ENCODE measurements around the gene SLX4IP.

Gene SLX4IP

DNA sequence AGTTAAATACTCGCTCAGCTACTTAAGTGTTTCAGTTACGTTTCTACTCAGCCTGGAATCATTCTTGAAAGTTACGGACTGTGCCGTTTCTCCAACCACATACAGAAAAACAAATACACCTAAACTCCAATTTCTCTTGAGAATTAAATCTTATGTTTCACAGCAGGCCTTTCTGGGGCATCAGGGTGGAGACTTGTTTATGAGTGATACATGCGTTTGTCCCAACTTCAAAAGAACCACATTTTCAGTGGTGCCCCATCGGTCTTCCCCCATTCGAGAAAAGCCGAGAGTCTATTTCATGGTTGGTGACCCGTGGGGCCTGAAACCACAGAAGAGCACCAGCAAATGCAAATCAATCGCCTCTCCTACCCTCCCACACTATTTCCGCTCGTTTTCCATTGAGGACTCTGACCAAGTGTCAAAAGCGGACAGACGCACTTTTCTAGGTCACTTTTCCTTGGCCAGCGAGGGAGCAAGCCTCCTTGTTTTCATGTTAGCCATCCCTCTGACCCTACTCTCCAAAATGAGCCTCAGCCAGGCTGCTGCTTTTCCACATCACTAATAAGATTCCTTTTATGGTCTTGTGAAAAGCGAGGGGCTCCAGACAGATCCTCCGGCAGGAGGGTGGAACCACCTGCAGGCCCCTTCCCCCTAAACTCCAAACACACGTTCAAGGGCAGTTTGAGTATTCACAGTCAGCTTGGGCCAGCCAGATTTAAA lies 235.6 kb downstream of the SLX4IP start:
- DNase-seq, result no peak

DNA sequence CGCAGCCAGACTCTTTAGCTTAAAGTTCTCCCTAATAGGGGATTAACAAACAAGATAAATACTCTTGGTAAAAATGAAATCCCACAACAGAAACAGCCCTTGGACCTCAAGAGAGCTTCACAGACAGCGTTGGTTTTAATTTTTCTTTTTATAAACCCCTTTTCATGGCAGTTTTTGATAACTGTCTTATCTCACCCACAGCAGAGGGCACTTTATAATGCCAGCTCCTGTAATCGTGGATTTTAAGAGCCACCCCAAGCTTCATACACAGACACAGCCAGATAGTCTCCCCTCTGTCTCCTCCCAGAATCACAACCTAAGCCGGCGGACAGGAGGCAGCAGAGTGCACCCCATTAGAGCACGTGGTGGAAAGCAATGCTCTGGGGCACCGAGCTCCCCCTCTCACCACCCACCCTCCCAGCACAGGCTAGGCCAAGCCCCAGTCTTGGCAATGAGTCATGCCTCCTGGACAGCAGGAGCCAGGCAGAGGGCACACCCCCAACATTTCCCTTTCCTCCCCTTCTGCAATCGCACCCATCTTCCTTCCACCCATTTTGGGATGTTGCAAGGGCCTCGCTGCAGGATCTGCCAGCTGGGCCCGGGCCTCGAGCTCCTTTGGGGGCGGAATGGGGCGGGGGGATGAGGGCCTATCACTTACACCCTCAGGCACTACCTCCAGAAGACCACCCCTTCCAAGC lies 236.3 kb downstream of the SLX4IP start:
- DNase-seq, result peak; percentile 27

DNA sequence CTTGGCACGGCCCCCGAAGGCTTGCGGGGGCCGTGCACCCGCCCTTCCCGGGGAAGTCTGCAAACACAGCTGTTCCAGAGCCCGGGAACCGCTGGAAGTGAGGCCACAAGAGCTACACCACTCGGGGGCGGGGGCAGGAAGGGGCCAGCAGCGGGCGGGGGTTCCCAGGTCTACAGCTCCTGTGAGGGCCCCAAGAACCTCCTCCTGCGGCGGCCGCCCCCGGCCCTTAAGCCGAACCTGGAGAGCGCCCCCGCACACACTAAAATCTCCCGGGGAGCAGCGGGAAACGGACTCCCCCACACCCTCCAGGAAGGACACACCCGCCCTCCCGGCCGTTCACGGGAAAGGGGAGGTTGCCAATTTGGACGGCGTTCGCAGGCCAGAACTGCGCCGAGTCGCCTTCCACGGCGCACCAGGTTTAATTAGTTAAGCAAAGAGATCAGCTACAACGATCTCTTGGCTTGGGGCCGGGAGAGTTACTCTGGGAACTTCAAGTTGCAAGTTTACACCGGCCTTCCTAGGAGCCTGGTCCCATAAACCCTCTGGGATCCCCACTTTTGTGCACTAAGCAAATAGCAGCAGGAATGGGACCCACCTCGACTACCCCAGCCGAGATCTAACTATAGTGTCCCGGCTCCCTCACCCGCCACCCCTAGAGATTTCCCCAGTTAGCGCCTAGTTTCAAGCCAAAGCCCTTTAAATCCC lies 237.0 kb downstream of the SLX4IP start:
- DNase-seq, result no peak

DNA sequence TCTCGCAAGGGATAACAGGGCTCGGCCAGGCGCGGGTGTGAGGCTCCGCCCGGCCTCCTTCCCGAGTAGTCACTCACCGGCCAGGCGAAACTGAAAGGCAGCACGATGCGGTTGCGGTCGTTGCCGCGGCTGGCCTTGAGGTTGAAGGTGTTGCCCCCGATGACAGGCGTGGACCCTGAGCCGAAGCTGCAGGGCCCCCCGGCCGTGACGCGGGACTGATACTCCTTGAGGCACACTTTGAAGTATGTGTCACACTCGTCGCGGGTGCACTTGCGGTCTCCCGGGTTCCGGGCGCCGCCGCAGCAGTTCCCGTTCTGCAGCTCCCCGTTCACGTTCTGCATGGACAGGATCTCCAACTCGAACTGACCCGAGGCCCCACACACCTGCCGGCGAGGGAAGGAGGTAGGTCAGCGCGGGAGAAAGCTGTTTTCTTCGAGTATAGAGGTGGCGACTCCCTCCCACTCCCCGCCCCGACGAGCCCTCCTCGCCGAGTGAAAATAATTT lies 237.6 kb downstream of the SLX4IP start:
- DNase-seq, result no peak

DNA sequence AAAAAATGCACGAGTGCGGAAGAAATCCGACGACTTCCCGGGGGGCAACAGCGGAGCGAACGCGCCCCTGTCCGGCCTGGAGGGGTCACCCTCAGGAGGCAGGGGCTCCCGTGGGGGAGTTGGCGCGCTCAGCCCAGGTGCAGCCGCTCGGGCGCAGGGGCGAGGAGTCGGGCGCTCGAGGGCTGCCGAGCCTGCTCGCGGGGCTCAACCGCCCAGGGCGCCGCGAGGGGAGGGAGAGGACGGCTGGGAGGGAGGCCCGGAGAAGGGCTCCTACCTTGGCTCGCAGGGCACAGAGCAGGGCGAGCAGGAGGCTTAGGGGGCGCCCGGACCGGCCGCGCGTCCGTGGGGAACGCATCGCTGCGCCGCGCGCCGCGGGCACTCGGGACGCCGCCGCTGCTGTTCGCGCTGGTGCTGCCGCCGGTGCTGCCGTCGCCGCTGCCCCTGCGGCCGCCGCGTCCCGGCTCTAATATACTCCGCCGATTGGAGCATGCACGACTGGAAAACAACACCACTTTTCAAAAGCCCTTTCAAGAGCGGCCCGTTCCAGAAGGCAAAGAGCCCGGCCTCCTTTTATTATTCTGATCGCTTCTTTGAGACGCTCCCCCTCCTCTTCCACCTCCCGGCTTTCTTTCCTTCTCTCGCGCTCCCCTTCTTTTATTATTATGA lies 238.2 kb downstream of the SLX4IP start:
- DNase-seq, result no peak

DNA sequence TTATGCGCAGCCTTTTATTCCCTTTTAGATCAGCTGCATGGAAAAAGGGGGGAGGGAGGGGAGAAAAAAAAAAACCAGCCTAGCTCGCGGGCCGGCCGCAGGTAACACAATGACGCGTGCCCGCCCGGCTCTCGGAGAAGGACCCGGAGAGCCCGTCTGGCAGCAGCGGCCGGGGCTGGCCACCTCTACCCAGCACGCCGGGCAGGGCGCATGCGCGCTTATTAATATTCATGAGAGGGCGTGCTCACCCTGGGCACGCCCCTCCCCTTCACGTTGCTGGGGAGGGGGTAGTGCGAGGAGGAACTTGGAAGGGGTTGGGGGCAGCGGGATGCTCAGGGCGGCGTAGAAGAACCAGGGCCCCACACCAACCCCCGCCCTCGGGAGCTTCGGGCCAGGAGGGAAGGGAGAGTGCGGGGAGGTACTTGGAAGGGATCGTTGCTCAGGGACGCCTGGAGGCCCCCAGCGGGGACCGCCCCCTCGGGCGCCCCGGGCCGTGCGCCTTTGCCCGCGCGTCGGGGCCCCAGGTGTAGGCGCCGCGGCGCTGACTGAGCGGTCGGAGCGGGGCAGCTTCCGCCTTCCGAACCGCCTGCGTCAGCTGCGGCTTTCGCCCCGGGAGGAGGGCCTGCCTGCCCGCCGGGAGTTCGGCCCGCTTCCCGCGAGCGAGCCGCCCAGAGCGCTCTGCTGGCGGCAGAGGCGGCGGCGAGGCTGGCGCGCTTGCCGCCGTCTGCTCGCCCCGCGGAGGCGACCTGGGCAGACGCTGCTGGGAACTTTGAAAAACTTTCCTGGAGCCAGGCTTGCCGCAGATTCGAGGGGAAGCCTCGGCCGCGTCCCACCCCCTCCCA lies 239.0 kb downstream of the SLX4IP start, which contains the start of gene JAG1:
Gene JAG1, minus strand, starts transcription at position 158 of the 842 bp plus-strand sequence. CDS start 469 bp downstream, outside the sequence.
- peak; percentile 76 for DNase-seq

DNA sequence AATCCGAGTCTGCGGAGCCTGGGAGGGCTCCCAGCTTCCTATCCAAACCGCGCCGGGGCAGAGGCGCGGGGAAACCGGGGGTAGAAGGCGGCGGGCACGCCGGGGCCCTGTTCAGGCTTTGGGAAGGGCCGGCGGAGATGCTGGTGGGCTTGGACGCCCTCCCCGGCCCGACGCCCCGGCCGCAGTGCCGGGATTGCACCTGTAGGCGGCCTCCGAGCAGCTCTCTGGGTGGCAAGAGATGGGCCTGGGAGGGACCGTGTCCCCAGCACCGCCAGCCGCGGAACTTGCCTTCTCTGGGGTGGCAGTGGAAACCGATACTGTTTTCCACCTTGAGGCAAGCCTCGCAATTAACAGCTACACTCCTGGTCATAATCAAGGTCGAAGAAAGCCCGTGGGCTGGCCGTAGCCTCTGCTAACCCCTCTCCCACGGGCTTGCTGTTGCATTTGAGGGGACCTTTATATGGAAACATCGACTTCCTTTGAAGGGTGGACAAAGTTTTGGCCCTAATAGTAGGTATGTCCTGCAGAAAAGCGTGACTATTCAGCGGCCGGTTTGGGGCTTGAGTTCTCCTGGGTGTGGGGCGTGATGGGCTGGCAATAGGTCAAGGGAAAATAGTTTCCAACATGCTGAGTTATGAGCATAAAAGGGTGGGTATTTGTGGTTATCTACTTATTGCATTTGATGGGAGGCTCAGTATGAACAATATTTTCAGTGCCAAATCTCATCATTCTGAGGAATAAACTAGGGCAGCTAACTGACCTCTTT lies 239.8 kb downstream of the SLX4IP start:
- DNase-seq, result no peak

DNA sequence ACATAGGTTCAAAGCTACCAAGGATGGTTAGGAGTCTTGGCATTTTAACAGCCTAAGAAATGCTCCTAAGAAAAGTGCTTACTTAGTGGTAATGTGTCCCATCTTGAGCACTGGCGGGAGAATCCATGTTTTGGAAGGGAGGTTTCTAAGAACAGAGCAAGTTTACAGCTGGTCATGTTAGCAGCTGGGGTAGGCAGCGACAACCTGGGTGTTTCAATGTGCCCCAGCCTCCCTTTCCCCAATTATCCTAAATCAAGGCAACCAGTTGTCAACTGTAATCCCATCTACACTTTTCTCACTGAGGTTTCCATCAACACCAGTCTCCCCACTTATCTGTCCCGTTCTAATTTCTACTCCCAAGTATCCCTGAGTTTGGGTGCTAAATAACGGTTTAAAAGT lies 240.3 kb downstream of the SLX4IP start:
- no peak for DNase-seq

DNA sequence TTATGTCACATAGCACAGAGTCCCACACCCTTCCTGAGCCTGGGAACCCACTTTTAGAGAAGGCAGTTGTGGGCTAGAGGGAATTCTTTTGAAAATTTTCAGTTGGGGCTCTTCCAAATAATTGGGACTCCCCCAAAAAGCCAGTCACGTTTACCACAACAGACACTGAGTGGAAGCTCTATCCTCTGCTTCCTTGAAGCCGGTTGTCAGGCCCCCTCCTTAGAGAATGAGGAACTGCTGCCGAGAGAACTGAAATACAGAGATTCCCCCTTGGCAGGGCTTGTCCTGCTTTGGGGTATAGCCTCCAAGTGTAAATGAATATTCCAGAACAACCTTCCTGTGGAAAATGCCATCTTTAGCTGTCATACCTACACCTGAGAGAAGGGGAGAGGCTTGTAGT lies 241.4 kb downstream of the SLX4IP start:
- DNase-seq, result no peak
